DMS 273 treated with DMSO at 0.1 percent for 48 hours (cell line): ENCODE measurements around the gene TNFRSF14.

ENCODE experiments used
- DNase-seq: peaks from one replicate; lab custom pipeline; 2025; lab: John Stamatoyannopoulos, UW

Gene TNFRSF14

GRCh38 chr1:2523891-2524609, 32.1 kb upstream of the TNFRSF14 start:
- DNase-seq: no peak

DNA sequence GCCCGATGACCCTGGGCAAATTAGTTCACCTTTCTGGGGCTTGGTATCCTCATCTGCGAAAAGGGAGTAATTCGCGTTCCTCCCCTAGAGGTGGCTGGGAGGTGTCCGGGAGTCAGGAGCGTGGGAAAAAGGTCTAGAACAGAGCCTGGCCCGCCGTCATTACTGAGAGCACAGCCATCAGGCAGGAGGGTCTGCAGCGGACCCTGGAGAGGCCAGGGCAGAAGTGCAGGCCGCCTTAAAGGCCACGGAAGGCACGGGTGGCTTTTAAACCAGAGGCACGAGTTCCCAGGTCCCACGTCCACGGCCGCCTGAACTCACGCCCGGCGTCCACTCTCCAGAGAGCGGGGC, 30.6 kb upstream of the TNFRSF14 start:
- no peak for DNase-seq

DNA sequence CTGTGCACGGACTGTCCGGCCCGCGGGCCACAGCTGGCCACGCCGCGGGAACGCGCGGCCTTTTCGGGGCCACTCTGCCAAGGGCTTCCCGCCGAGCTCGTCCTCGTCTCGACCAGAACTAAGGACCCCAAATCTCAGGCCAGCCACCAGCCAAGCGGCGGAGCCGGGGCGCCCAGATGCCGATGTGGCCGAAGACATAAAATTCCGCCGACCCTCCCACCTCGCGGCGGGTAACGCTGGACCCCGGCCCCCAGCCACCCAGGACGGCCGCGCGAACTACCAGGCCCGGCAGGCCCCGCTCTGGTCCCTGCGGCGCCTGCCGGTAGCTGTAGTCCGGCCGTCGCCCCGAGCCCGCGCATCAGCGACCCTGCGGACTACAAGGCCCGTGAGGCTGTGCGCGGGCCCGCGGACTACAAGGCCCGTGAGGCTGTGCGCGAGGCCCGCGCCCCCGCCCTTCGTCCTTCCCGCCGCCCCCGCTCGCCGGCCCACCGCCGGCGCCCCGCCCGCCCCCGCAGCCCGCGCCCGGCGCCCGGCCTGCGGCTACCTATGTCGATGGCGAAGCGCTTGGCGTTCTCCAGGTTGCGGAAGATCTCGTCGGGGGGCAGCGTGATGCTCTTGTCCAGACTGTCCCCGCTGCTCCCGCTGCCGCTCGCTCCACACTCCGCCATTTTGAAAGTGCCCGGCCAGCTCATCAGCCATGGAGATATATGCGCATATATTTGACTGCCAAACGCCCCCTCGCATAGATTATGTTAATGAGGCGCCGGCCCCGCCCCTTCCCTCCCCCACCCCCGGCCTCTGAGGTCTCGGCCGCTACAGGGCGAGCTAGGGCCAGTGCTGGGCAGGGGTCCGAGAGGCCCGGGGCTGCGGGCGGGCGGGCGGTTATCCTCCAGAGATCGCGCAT, 30.0 kb upstream of the TNFRSF14 start, which contains the start of gene PANK4:
Gene PANK4 (minus strand): TSS at position 677 of the 904 bp plus-strand sequence. CDS start 9 bp downstream, at position 668.
- peak; percentile 76 for DNase-seq

DNA sequence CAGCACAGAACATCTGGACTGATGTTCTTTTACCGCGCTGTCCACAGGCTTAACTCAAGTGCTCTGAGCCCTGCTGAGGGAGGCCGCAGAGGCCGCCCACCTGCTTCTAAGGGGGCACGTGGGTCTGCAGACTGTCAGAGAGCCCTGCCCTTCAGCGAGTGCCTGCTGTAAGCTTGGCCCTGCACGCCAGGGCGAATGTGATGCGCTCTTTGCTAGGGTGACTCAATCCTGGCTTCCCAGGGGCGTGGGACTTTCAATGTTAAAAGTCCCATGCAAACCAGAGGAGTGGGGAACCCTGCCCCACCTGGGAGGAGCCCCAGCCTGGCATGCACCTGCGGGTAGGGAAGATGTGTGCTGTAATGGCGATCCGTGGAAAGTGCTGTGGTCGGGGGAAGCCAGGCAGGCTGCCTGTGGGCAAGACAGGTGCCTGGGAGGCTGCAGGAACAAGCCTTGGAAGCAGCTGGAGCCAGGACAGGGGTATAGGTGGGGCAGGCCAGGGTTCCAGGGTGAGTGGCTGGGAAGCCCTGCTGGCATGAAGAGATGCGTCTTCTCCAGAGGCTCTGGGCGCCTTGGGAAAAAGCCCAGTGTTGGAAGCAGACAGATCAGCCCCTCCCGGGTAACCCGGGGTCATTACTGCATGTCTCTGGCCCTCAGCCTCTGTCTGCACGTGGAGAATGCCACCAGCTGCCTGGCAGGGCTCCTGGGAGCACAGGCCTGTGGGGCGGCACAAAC, 29.2 kb upstream of the TNFRSF14 start:
- DNase-seq: no peak

GRCh38 chr1:2527556-2527860, 28.7 kb upstream of the TNFRSF14 start:
- DNase-seq: no peak

DNA sequence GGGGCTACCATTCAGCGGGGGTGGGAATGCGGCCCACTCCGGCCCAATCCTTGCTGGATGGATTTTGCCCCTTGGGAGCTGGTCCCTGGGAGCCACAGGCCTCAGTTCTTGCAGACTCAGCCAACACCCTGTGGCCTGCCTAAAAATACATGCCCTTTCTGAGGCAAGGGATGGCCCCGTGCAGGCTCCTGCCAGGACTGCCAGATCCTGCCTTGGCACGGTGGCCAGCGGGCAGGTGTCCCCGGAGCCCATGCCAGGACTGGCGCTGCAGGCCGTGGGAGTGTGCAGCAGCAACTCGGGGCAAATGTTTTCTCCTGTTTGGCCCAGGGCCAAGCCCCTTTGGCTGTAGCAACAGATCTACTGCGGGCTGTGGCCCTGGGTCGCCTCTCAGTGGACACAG, 28.2 kb upstream of the TNFRSF14 start:
- DNase-seq: no peak

DNA sequence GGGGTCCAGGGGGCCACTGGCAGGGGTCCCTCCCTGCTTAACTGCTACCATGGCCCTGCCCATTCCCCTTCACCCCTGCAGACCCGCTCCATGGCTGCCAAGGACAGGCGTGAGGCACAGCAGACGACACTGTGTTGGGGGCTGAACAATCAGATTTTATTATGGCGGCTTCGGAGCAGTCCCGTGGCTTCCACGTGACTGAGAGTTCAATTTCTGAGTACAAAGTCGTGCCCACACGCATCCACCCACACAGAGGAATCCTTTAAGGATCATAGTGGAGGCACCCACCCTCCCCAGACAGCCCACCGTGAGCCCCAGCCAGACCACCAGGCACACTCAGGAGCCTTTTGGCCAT, 27.6 kb upstream of the TNFRSF14 start:
- DNase-seq: no peak

GRCh38 chr1:2528966-2529783, 27.0 kb upstream of the TNFRSF14 start:
- no peak for DNase-seq

- DNase-seq: peak; percentile 17
Measured at GRCh38 chr1:2529784-2530512, 26.2 kb upstream of the TNFRSF14 start, which contains the start of gene HES5. Gene HES5, minus strand, starts transcription at chr1:2530263. Its CDS starts 99 bp downstream, at chr1:2530164.

DNA sequence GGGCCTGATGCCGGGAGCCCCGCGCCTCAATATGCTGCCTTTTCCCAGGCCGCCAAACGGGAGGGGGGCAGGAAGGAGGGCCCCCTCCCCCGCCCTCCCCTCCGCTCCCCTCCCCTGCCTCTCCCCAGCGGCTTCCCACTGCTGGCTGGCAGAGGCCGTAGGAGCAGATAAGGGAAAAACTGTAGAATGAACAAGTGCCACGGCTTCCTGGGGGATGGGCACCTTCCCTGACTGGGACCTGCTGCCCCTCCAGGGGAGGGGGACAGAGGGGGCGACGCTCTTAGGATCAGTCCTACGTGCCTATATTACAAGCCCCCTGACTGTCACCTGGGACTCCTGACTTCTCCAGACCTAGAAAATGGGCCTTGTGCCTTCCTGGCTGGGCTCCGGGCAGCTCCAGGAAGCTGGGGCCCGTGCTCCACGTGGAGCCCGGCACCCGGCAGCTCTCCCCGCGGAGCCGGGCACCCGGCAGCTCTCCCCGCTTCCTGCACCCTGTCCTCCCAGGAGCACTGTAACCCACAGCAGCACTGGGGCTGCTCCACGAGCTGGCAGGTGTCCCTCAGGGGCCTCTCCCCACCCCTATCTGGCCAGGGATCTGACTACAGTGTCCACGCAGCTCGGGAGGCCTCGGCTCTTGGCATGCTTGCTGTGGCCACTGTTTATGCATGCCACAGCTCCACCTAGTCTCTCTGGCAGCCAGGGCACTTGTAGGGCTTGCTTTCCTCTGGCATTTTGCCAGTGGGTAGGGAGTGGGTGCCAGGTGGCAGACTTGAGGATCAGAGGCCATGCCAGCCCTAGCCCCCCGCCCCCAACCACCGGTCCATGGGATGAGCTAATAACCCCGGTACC, 25.4 kb upstream of the TNFRSF14 start:
- no peak for DNase-seq

DNA sequence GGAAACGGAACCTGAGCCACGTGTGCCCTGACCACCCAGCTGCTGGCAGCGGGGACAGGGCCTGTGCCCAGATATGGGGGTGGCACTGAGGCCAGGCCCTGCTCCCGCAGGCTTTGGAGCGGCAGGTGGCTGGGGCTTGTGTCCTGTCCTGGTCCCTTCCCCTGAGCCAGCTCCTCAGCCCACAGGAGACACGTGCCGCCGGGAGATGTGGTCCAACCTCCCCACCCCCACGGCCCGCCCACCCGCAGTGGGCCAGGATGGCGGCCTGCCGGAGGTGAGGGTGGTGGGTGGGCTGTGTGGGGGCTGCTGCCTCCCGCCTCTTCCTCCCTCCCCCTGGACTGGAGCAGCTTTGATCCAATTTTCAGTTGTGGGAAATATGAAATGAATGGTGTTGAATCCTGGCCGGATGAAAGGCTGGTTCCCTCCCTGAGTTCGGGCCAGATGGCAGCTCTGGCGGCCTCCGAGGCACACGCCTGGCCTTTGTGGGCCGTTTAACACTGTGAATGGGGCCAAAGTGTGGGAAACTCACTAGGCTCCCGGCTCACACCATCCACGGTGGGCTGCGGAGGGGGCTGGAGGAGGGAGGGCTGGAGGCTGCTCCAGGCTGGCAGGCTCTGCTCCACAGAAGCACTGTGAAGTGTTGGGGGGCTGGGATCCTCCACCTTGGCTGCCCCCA, 23.5 kb upstream of the TNFRSF14 start:
- DNase-seq: no peak

GRCh38 chr1:2533365-2533764, 22.8 kb upstream of the TNFRSF14 start:
- DNase-seq: no peak

- DNase-seq: no peak
Measured at GRCh38 chr1:2534315-2534686, 21.9 kb upstream of the TNFRSF14 start.

DNA sequence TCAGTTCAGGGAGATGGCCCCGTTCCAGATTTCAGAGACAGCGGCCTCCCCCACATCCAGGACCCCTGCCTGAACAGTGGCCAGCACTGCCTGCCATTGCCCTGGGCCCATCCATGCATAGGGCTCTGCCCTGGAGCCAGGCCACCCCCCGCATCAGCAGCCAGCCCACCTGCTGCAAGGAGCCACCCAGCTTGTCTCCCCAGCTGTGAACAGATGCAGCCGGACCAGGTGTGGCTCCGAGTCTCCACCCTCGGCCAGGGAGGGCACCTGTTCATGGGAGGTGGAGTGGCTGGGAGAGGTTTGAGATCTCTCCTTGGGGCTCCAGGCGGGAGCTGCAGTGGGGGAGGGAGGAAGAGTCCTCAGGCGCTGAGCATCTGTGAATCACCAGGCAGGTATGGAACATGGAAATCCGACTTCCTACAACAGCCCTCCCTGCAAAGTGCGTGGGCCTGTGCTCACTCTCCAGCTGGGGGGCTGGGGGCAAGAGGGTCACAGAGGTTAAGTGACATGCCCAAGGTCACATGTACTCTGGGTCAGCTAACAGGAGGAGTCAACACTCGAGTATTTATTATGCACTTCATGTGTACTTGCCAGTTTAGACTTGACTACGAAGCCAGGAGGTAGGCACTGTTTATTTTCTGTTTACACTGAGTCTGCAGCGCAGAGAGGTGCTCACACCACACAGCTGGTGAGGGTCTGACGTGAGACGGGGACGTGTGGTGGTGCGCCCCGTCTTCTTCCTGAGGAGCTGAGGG, 21.3 kb upstream of the TNFRSF14 start:
- DNase-seq: no peak

DNA sequence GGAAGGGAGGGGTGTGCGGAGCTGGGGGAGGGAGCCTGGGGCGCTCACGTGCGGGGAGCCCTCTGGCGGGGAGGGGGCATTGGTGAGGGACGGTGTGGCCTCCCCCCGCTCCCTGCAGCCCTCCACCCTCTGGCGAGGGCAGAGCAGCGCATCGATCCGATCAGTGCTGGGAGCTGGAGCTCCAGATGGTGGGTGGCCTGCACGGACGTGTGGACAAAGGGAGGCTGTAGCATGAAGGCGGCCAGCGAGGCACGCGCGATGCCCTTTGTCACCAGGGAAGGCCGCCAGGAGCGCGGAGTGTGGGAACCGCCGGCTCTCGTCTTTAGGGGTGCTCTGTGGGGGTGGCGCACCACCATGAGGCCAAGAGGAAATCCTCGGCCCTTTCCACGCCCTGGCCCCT, 20.7 kb upstream of the TNFRSF14 start:
- no peak for DNase-seq

- DNase-seq: no peak
Measured at GRCh38 chr1:2535981-2536380, 20.2 kb upstream of the TNFRSF14 start.

- DNase-seq: no peak
Measured at GRCh38 chr1:2537784-2538115, 18.4 kb upstream of the TNFRSF14 start.

- no peak for DNase-seq
Measured at GRCh38 chr1:2538376-2538775, 17.8 kb upstream of the TNFRSF14 start.

DNA sequence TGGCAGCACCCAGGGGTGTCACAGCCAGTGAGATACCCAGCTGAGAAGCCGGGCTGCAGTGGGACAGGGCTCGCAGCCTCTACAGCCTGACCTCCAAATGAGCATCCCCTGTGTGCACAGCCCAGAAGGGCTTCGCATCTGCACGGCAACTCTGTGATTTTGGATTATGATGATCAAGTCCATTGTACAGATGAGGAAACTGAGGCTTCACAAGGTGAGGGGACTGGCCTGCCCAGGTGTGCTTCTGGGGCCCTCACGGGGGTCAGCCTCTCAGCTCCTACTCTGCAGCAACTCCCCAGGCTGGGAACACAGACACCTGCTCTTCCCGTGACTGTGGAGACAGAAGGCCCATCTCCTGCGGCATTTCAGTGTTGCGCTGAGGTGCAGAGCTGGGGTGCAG, 17.3 kb upstream of the TNFRSF14 start:
- DNase-seq: no peak
